ENCODE results near the gene ITGB8.

- TF ChIP-seq CTCF (IDR thresholded peaks at IDR 0.05; ENCODE audit: insufficient read depth, low read length) (no peak), SPI1 (IDR thresholded peaks at IDR 0.05; ENCODE audit: borderline replicate concordance, low read depth) (no peak), POLR2AphosphoS5 (IDR thresholded peaks at IDR 0.05; ENCODE audit: low read depth) (no peak)
These were observed 50.8 kb downstream of the ITGB8 start for GRCh38 chr7:20381406-20382034.
